GM12878 (cell line): Measurements from ENCODE around the gene BGLAP. TPM values are rescaled to one million over a fixed set of nuclear protein-coding genes. Genes with fewer than 3 reads are reported as not detected.

Source experiments
- ATAC-seq: fragments of 200-7000 bp; cut with Tn5 transposase; 3 replicates; pipeline ENCODE4 v1.9.1; 2020; ENCODE audit warnings: mild to moderate bottlenecking, moderate library complexity
- BruUV-seq: library from RNA; stranded (reverse); fragments of 400-500 nt; replicated peaks from 2 replicates; lab custom pipeline; 2021; lab: Mats Ljungman, UMichigan
- CTCF ChIA-PET: fragments of 300-600 bp; sonication (Branson Sonifier 250); formaldehyde crosslinking; extraction: SDS; loops from one replicate; lab custom pipeline; 2021; ENCODE audit warnings: inconsistent platforms; lab: Yijun Ruan, JAX
- POLR2A ChIA-PET: fragments of 350-600 bp; formaldehyde crosslinking; extraction: SDS; loops from one replicate; lab custom pipeline; 2021; ENCODE audit warnings: inconsistent platforms; lab: Charles Lee
- RAD21 ChIA-PET: fragments of 300-600 bp; sonication (Branson Sonifier 250); formaldehyde crosslinking; loops from one replicate; lab custom pipeline; 2023; ENCODE audit warnings: antibody characterized with exemption; ENCODE audit not compliant: unreplicated experiment; lab: Charles Lee
- SMC1A ChIA-PET: fragments of 300-600 bp; sonication (Branson Sonifier 250); formaldehyde crosslinking; loops from one replicate; lab custom pipeline; 2023; ENCODE audit not compliant: unreplicated experiment, uncharacterized antibody; lab: Charles Lee
- DNase-seq: peaks from one replicate; pipeline ENCODE4 v3.0.0-alpha.2; 2011; ENCODE audit warnings: low read depth, low spot score
- FAIRE-seq: peaks from 3 replicates; lab custom pipeline; 2011; peaks lifted over from hg19 to GRCh38; lab: Jason Lieb, UNC
- H2AFZ ChIP-seq: 2 replicates; pipeline ENCODE4 v1.6.0; 2011; ENCODE audit warnings: low read depth, low read length, control low read depth; ENCODE audit not compliant: control insufficient read depth
- H3K27ac ChIP-seq: 2 replicates; pipeline ENCODE4 v1.5.1; 2011; ENCODE audit warnings: control low read depth; ENCODE audit not compliant: control insufficient read depth, insufficient read depth
- H3K27me3 ChIP-seq, 2 experiments: replicated peaks in 1 of 2; 2 replicates each; pipeline versions ENCODE4 v1.6.0 to v1.6.1; 2011; ENCODE audit warnings: low read length in 1 of 2; ENCODE audit not compliant: control insufficient read depth in 2 of 2, insufficient read depth in 2 of 2
- H3K36me3 ChIP-seq, 2 experiments: 2 replicates each; pipeline ENCODE4 v1.5.1; 2011; ENCODE audit warnings: low read length in 1 of 2; ENCODE audit not compliant: control insufficient read depth in 2 of 2, insufficient read depth in 2 of 2
- H3K4me1 ChIP-seq: 2 replicates; pipeline ENCODE4 v1.6.1; 2011; ENCODE audit warnings: mild to moderate bottlenecking, low read length, moderate library complexity, mixed read lengths; ENCODE audit not compliant: control insufficient read depth, insufficient read depth
- H3K4me2 ChIP-seq: 2 replicates; pipeline ENCODE4 v1.6.0; 2011; ENCODE audit warnings: control low read depth; ENCODE audit not compliant: control insufficient read depth, insufficient read depth
- H3K4me3 ChIP-seq: fragments of 200-600 bp; sonication (generic); 2 replicates; pipeline ENCODE4 v1.5.1; 2016
- H3K79me2 ChIP-seq: 2 replicates; pipeline ENCODE4 v1.6.0; 2011; ENCODE audit warnings: low read length; ENCODE audit not compliant: control insufficient read depth, insufficient read depth
- H3K9ac ChIP-seq: 2 replicates; pipeline ENCODE4 v1.8.0; 2011; ENCODE audit warnings: low read length, control low read depth, mixed read lengths; ENCODE audit not compliant: control insufficient read depth, insufficient read depth
- H3K9me3 ChIP-seq: replicated peaks from 3 replicates; pipeline ENCODE4 v1.5.1; 2011; ENCODE audit warnings: mild to moderate bottlenecking, low read length; ENCODE audit not compliant: control insufficient read depth, insufficient read depth
- H4K20me1 ChIP-seq: 2 replicates; pipeline ENCODE4 v1.6.0; 2011; ENCODE audit not compliant: control insufficient read depth, insufficient read depth
- BHLHE40 ChIP-seq, 2 experiments: fragments of 450-650 bp in 1 of 2; IDR thresholded peaks; 2 replicates each; pipeline ENCODE4 v1.6.1; 2011 to 2017; ENCODE audit warnings: low read depth in 2 of 2, borderline replicate concordance in 1 of 2, improper control_type of control experiment in 1 of 2, low read length in 1 of 2, mild to moderate bottlenecking in 1 of 2
- CREM ChIP-seq: IDR thresholded peaks from 2 replicates; pipeline ENCODE4 v1.6.1; 2014; ENCODE audit warnings: antibody characterized with exemption, low read depth
- GATAD2B ChIP-seq: fragments of 450-650 bp; conservative IDR thresholded peaks from 2 replicates; pipeline ENCODE4 v1.6.1; 2017; ENCODE audit warnings: low read depth, mild to moderate bottlenecking, moderate library complexity
- IKZF2 ChIP-seq, 2 experiments: fragments of 450-650 bp; IDR thresholded peaks; 2 replicates each; pipeline ENCODE4 v1.6.1; 2017; ENCODE audit warnings: mild to moderate bottlenecking in 2 of 2, moderate library complexity in 2 of 2
- JUND ChIP-seq: IDR thresholded peaks from 2 replicates; pipeline ENCODE4 v1.6.1; 2012; ENCODE audit warnings: low read depth, mild to moderate bottlenecking, low read length, improper control_type of control experiment, moderate library complexity
- POLR2A ChIP-seq: IDR thresholded peaks from 2 replicates; pipeline ENCODE4 v1.6.1; 2011; ENCODE audit warnings: low read depth, mild to moderate bottlenecking, low read length
- POLR2AphosphoS2 ChIP-seq: IDR thresholded peaks from 2 replicates; pipeline ENCODE4 v1.6.1; 2011; ENCODE audit warnings: low read depth, mild to moderate bottlenecking, low read length, improper control_type of control experiment, moderate library complexity
- SMARCA5 ChIP-seq: fragments of 450-650 bp; IDR thresholded peaks from 2 replicates; pipeline ENCODE4 v1.6.1; 2017; ENCODE audit warnings: mild to moderate bottlenecking
- TBL1XR1 ChIP-seq: IDR thresholded peaks from 2 replicates; pipeline ENCODE4 v1.6.1; 2012; ENCODE audit warnings: low read depth, low read length, improper control_type of control experiment
- WGBS: methylation state at CpG from one replicate; pipeline ENCODE4 v1.1.6; 2016; ENCODE audit warnings: low lambda C conversion rate; ENCODE audit not compliant: insufficient replicate concordance, insufficient coverage; ENCODE audit errors: missing lambda C conversion rate; 5-methylcytosine and 5-hydroxymethylcytosine counted together
- in situ Hi-C: fragments of 300-500 bp; cut with MboI; formaldehyde crosslinking; loops from 9 replicates; pipeline ENCODE4 v1.14.3; 2018; ENCODE audit warnings: mixed read lengths
- intact Hi-C: fragments of 100-400 bp; cut with micrococcal nuclease; formaldehyde crosslinking; loops from one replicate; pipeline ENCODE4 v1.14.2; 2022; ENCODE audit not compliant: unreplicated experiment
- polyA plus RNA-seq, 11 experiments: library from polyadenylated mRNA; depleted of rRNA in 4 of 11; unstranded in 6 of 11; stranded (reverse) in 5 of 11; fragments of >200 nt; fragmentation: Nextera tagmentation in 4 of 11; fragmentation: Illumina TruSeq in 1 of 11; extraction: Ambion mirVana in 4 of 11; extraction: Trizol in 1 of 11; gene quantifications; 1 replicate in 1 of 11; 2 replicates in 10 of 11; pipeline versions ENCODE4 v1.2.1 to v1.2.3, GENCODE V29; 2011 to 2016; ENCODE audit warnings: inconsistent platforms in 2 of 11, missing spikeins in 2 of 11, low read depth in 1 of 11
- total RNA-seq, 4 experiments: library from RNA; depleted of rRNA in 3 of 4; stranded (reverse); fragments of >200 nt in 3 of 4; fragmentation: Illumina TruSeq in 1 of 4; extraction: Trizol in 1 of 4; gene quantifications; 2 replicates each; pipeline versions ENCODE4 v1.2.1 to v1.2.3, GENCODE V29; 2013 to 2021
- TF ChIP-seq, protein P1 (sequence below): fragments of 450-650 bp; IDR thresholded peaks from 2 replicates; pipeline ENCODE4 v1.6.1; 2018; ENCODE audit warnings: mild to moderate bottlenecking, low read depth, moderate library complexity; ENCODE audit not compliant: partially characterized antibody
- TF ChIP-seq, protein P2 (sequence below): fragments of 150-350 bp; IDR thresholded peaks from 2 replicates; pipeline ENCODE4 v1.6.1; 2016; ENCODE audit warnings: low read depth, low read length

BGLAP gene
- total and polyA plus RNA-seq, 10 of the 15 experiments (the other 5 are each of a cell fraction or from before 2014, with no cell fraction given): 0.20 to 1.8 (median 0.40) TPM; not detected in 3

GRCh38 chr1:156238248-156238647 is 3.7 kb upstream of the BGLAP start (continued):
- TF ChIP-seq CREM (no peak), GATAD2B (no peak), IKZF2 (IDR thresholded peaks at IDR 0.05) (no peak), JUND (no peak)
- TF ChIP-seq, protein P1, sequence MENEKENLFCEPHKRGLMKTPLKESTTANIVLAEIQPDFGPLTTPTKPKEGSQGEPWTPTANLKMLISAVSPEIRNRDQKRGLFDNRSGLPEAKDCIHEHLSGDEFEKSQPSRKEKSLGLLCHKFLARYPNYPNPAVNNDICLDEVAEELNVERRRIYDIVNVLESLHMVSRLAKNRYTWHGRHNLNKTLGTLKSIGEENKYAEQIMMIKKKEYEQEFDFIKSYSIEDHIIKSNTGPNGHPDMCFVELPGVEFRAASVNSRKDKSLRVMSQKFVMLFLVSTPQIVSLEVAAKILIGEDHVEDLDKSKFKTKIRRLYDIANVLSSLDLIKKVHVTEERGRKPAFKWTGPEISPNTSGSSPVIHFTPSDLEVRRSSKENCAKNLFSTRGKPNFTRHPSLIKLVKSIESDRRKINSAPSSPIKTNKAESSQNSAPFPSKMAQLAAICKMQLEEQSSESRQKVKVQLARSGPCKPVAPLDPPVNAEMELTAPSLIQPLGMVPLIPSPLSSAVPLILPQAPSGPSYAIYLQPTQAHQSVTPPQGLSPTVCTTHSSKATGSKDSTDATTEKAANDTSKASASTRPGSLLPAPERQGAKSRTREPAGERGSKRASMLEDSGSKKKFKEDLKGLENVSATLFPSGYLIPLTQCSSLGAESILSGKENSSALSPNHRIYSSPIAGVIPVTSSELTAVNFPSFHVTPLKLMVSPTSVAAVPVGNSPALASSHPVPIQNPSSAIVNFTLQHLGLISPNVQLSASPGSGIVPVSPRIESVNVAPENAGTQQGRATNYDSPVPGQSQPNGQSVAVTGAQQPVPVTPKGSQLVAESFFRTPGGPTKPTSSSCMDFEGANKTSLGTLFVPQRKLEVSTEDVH: no peak
- TF ChIP-seq, all 136 proteins: peak for 0

GRCh38 chr1:156241311-156241811 is 623 bp upstream of the BGLAP start:
- no peak for DNase-seq
- no peaks in the 10 kb centered on the region for H3K9me3 ChIP-seq
- ChIA-PET SMC1A (interaction anchor here (1.5 kb wide), 1 partner anchor 8 kb away, joined by 3 read pairs; no protein-coding TSS in a partner anchor), POLR2A (interaction anchor here (0.5 to 0.6 kb wide), 3 partner anchors 13 to 547 kb away, joined by 3 to 5 read pairs (median 5); no protein-coding TSS in a partner anchor), CTCF (no interaction called here), RAD21 (no interaction called here)
- H3K27me3 ChIP-seq: no peaks in the 10 kb centered on the region
- peak; percentile 6; the same call in 2 of the 3 replicates for ATAC-seq
- no peak overlapping the region for H3K27ac ChIP-seq
- H3K4me3 ChIP-seq: no peak overlapping the region
- WGBS: 67% methylated on average over 15 of the region's 15 CpGs
- H3K36me3 ChIP-seq: peaks cover 0 to 16% of the 10 kb centered on the region in 2 experiments
- H3K4me2 ChIP-seq: no peak overlapping the region
- no TSS peak for BruUV-seq
- intact Hi-C loops (no loop called here), in situ Hi-C loops (no loop called here)
- no peak for FAIRE-seq
- no peaks in the 10 kb centered on the region for H4K20me1 ChIP-seq
- H3K9ac ChIP-seq: no peak overlapping the region
- H3K79me2 ChIP-seq: no peaks in the 10 kb centered on the region
- no peak overlapping the region for H2AFZ ChIP-seq
- peaks cover 25% of the 10 kb centered on the region for H3K4me1 ChIP-seq
- TF ChIP-seq, protein P2, sequence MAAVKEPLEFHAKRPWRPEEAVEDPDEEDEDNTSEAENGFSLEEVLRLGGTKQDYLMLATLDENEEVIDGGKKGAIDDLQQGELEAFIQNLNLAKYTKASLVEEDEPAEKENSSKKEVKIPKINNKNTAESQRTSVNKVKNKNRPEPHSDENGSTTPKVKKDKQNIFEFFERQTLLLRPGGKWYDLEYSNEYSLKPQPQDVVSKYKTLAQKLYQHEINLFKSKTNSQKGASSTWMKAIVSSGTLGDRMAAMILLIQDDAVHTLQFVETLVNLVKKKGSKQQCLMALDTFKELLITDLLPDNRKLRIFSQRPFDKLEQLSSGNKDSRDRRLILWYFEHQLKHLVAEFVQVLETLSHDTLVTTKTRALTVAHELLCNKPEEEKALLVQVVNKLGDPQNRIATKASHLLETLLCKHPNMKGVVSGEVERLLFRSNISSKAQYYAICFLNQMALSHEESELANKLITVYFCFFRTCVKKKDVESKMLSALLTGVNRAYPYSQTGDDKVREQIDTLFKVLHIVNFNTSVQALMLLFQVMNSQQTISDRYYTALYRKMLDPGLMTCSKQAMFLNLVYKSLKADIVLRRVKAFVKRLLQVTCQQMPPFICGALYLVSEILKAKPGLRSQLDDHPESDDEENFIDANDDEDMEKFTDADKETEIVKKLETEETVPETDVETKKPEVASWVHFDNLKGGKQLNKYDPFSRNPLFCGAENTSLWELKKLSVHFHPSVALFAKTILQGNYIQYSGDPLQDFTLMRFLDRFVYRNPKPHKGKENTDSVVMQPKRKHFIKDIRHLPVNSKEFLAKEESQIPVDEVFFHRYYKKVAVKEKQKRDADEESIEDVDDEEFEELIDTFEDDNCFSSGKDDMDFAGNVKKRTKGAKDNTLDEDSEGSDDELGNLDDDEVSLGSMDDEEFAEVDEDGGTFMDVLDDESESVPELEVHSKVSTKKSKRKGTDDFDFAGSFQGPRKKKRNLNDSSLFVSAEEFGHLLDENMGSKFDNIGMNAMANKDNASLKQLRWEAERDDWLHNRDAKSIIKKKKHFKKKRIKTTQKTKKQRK: no peak
- TF ChIP-seq POLR2AphosphoS2: 0 out of 2 replicates have a peak, but pooled peaks have one; percentile 53
- no peak for TF ChIP-seq SMARCA5
- TF ChIP-seq, protein P1: no peak
- TF ChIP-seq POLR2A: peak; percentile 73
- TF ChIP-seq BHLHE40 (IDR thresholded peaks at IDR 0.05; ENCODE audit: borderline replicate concordance in 1 of 2, low read depth in 2 of 2, low read length in 1 of 2): no peak
- TF ChIP-seq TBL1XR1: no peak
